Kidney epithelial cell (primary cell): ENCODE measurements around the gene BCAR1. TPM values are rescaled to one million over a fixed set of nuclear protein-coding genes. Genes with fewer than 3 reads are reported as not detected.

Experiments used
- DNase-seq: peaks from one replicate; pipeline ENCODE4 v3.0.0-alpha.2; 2010; ENCODE audit warnings: low read depth
- H3K27me3 ChIP-seq: 2 replicates; pipeline ENCODE4 v1.6.0; 2011; ENCODE audit warnings: low read length; ENCODE audit not compliant: control insufficient read depth, insufficient read depth
- H3K36me3 ChIP-seq: 2 replicates; pipeline ENCODE4 v1.5.1; 2011; ENCODE audit warnings: low read length; ENCODE audit not compliant: control insufficient read depth, insufficient read depth
- H3K4me3 ChIP-seq: 2 replicates; pipeline ENCODE4 v1.5.1; 2011; ENCODE audit warnings: low read depth, mild to moderate bottlenecking, control low read depth, low read length
- CTCF ChIP-seq: IDR thresholded peaks from 2 replicates; pipeline ENCODE4 v1.5.1; 2011; ENCODE audit warnings: mild to moderate bottlenecking, moderate library complexity, low read length, control low read depth, inconsistent platforms; ENCODE audit not compliant: insufficient read depth, poor library complexity, severe bottlenecking
- total RNA-seq: library from RNA; depleted of rRNA; stranded (reverse); fragments of >200 nt; gene quantifications from 2 replicates; pipeline ENCODE4 v1.2.3, GENCODE V29; 2015

Gene BCAR1
- total RNA-seq, 1 donor from 2014 or later = 93.8 TPM

GRCh38 chr16:75248536-75249380 is 2.7 kb downstream of the BCAR1 start:
- no peak for TF ChIP-seq CTCF
- H3K36me3 ChIP-seq = no peaks in the 10 kb centered on the region
- no peaks in the 10 kb centered on the region for H3K27me3 ChIP-seq
- no peak for DNase-seq
- H3K4me3 ChIP-seq = peak overlapping the region; percentile 10

DNA sequence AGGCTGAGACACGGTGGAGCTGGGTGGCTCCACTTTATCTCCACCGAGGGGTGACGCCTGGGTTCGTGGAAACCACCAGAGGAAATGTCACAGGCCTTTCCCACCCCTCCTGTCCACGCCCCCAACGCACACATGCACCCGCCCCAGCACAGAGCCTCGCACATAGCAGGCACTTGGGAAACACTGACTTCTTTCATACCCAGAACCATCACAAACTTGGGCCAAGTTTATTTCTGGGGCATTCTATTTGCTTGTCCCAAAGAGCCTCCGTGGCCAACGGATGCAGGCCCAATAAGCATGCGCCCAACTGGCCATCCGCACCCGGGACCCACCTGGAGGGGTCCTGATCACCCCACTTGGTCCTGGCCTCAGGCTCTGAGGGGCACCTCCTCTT is 3.3 kb downstream of the BCAR1 start:
- Histone ChIP-seq H3K27me3 (no peaks in the 10 kb centered on the region), H3K36me3 (no peaks in the 10 kb centered on the region), H3K4me3 (no peak overlapping the region)
- TF ChIP-seq CTCF = no peak
- DNase-seq = no peak

DNA sequence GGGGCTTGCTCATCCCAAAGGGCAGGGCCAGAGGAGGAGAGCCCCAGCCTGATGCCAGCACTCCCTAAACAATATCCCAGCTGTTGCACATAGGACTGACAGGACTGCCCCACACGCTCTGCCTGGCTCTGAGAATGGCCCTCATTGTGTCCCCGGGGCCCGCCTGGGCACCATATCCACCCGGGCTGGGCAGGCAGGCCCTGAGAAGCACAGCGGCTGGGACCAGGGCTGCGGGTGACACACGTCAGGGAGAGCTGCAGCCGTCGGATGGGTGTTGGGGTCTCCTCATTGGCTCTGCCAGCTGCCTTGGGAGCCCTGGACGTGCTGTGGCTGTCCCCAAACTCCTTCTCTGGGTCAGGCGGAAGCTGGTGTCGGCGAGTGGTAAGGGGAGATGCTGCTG is 4.2 kb downstream of the BCAR1 start:
- no peaks in the 10 kb centered on the region for H3K27me3 ChIP-seq
- TF ChIP-seq CTCF = no peak
- no peak overlapping the region for H3K4me3 ChIP-seq
- no peak for DNase-seq
- H3K36me3 ChIP-seq = no peaks in the 10 kb centered on the region

- H3K36me3 ChIP-seq = no peaks in the 10 kb centered on the region
- H3K27me3 ChIP-seq = no peaks in the 10 kb centered on the region
- no peak for DNase-seq
- TF ChIP-seq CTCF = no peak
- no peak overlapping the region for H3K4me3 ChIP-seq
Observed at GRCh38 chr16:75246504-75247205, 4.8 kb downstream of the BCAR1 start.

DNA sequence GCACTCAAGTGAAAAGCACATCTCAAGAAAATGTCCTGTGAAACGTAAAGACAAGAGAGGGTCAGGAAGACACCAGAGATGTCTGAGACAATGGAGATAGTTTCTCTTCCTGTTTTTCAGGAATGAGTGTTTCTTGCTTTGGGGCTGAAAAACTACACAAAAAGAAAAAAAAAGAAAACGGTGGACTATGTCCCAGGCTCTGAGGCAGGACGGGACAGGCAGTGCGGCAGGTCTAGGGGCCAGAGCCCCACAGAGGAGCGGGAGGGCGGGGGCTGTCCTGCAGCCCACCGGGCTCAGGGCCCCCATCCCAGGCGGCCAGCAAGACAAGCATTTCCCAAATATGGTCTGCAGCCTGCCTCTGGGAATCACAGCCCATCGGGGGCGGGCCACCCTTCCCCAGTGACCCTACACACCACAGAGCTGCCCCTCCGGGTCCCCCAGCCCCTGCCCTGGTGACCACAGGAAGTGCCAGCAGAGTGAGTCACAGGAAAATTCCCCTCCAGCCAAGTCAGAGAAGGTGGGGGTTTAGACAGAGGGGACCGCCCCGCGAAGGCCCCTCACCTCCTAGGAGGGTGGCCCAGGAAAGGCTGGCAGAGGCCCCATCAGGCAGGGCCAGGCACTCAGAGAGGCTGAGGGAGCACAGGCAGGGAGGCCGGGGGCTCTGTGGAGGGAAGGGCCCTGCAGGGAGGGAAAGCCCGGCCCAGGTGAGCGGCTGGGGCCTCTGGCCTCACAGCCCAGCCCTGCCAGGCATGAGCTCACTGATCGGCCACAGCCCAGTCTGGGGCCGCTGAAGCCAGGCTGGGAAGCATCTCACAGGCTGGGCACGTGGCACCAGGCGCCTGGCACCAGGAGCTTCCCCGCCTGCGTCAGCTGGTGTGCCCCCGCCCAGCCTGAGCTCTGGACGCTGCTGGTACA is 6.3 kb downstream of the BCAR1 start:
- no peak for TF ChIP-seq CTCF
- no peaks in the 10 kb centered on the region for H3K36me3 ChIP-seq
- DNase-seq = peak; percentile 96

More for the DNA sequence above, 6.3 kb downstream of the BCAR1 start:
- H3K4me3 ChIP-seq = no peak overlapping the region
- no peaks in the 10 kb centered on the region for H3K27me3 ChIP-seq
